ENCODE results near the gene CBR3. TPM values are rescaled to one million over a fixed set of nuclear protein-coding genes. Genes with fewer than 3 reads are reported as not detected.

The CBR3 gene
- total and polyA plus RNA-seq, 2 of the 13 experiments (the other 11 are each of a cell fraction or from before 2014, with no cell fraction given), result not detected

- TF ChIP-seq ZNF512B (CRISPR knock-in tag; IDR thresholded peaks at IDR 0.05; ENCODE audit: borderline replicate concordance) (no peak), TERF1 (CRISPR knock-in tag; IDR thresholded peaks at IDR 0.05) (no peak), HNRNPL (IDR thresholded peaks at IDR 0.05; ENCODE audit: low read depth, low read length) (peak; percentile 46; the same call in 1 of the 2 replicates), HMG20A (CRISPR knock-in tag; IDR thresholded peaks at IDR 0.05; ENCODE audit: borderline replicate concordance) (no peak), HBP1 (CRISPR knock-in tag; IDR thresholded peaks at IDR 0.05; ENCODE audit: low read depth) (no peak), ATRX (CRISPR knock-in tag; IDR thresholded peaks at IDR 0.05; ENCODE audit: borderline replicate concordance) (no peak), ZHX1 (CRISPR knock-in tag; IDR thresholded peaks at IDR 0.05; ENCODE audit: low read depth) (no peak), THAP8 (CRISPR knock-in tag; IDR thresholded peaks at IDR 0.05; ENCODE audit: borderline replicate concordance) (no peak), NFIC (IDR thresholded peaks at IDR 0.05; ENCODE audit: low read length) (no peak), ZKSCAN5 (CRISPR knock-in tag; IDR thresholded peaks at IDR 0.05) (no peak), FOXJ3 (CRISPR knock-in tag; IDR thresholded peaks at IDR 0.05; ENCODE audit: borderline replicate concordance) (no peak)
Observed at GRCh38 chr21:36156815-36157670, 22.2 kb downstream of the CBR3 start, which contains the start of gene DOP1B (continued).
